ENCODE data around the gene ATXN2L. TPM values are rescaled to one million over a fixed set of nuclear protein-coding genes. Genes with fewer than 3 reads are reported as not detected.

The ATXN2L gene
- total and polyA plus RNA-seq, 2 donors: 22.6 to 83.6 TPM

Other genes with a start within 250 kb of the ATXN2L start
- 0.66 TPM for gene SULT1A2, start 225.9 kb upstream of the ATXN2L start, total RNA-seq
- gene SULT1A2, start 225.9 kb upstream of the ATXN2L start, polyA plus RNA-seq: 1.2 TPM
- gene SULT1A1, start 213.0 kb upstream of the ATXN2L start, total RNA-seq: 26.3 TPM
- gene SULT1A1, start 213.0 kb upstream of the ATXN2L start, polyA plus RNA-seq: 25.9 TPM
- gene NPIPB8, start 184.9 kb upstream of the ATXN2L start, total RNA-seq: 0.14 TPM
- not detected for gene NPIPB8, start 184.9 kb upstream of the ATXN2L start, polyA plus RNA-seq
- gene EIF3C, start 111.5 kb upstream of the ATXN2L start, total RNA-seq: 331 TPM
- 453 TPM for gene EIF3C, start 111.5 kb upstream of the ATXN2L start, polyA plus RNA-seq
- gene NPIPB9, start 71.2 kb upstream of the ATXN2L start, total RNA-seq: 0.42 TPM
- 1.4 TPM for gene NPIPB9, start 71.2 kb upstream of the ATXN2L start, polyA plus RNA-seq
- gene TUFM, start 23.3 kb downstream of the ATXN2L start, total RNA-seq: 94.2 TPM
- gene TUFM, start 23.3 kb downstream of the ATXN2L start, polyA plus RNA-seq: 208 TPM
- gene SH2B1, start 40.8 kb downstream of the ATXN2L start, total RNA-seq: 18.2 TPM
- gene SH2B1, start 40.8 kb downstream of the ATXN2L start, polyA plus RNA-seq: 70.9 TPM
- gene ATP2A1, start 55.5 kb downstream of the ATXN2L start, total RNA-seq: 0.57 TPM
- gene ATP2A1, start 55.5 kb downstream of the ATXN2L start, polyA plus RNA-seq: 1.2 TPM
- gene RABEP2, start 102.2 kb downstream of the ATXN2L start, total RNA-seq: 12.6 TPM
- 21.2 TPM for gene RABEP2, start 102.2 kb downstream of the ATXN2L start, polyA plus RNA-seq
- gene CD19, start 109.0 kb downstream of the ATXN2L start, total RNA-seq: 2.8 TPM
- 16.9 TPM for gene CD19, start 109.0 kb downstream of the ATXN2L start, polyA plus RNA-seq
- gene NFATC2IP, start 127.9 kb downstream of the ATXN2L start, total RNA-seq: 20.6 TPM
- gene NFATC2IP, start 127.9 kb downstream of the ATXN2L start, polyA plus RNA-seq: 49.1 TPM
- gene SPNS1, start 151.8 kb downstream of the ATXN2L start, total RNA-seq: 11.7 TPM
- 75.1 TPM for gene SPNS1, start 151.8 kb downstream of the ATXN2L start, polyA plus RNA-seq
- 91.7 TPM for gene LAT, start 162.1 kb downstream of the ATXN2L start, total RNA-seq
- 239 TPM for gene LAT, start 162.1 kb downstream of the ATXN2L start, polyA plus RNA-seq